Measurements from ENCODE around the gene DDB1. TPM values are rescaled to one million over a fixed set of nuclear protein-coding genes. Genes with fewer than 3 reads are reported as not detected.

Gene DDB1
- total and polyA plus RNA-seq, 10 of the 15 experiments (the other 5 are each of a cell fraction or from before 2014, with no cell fraction given): 136 to 272 (median 216) TPM

DNA sequence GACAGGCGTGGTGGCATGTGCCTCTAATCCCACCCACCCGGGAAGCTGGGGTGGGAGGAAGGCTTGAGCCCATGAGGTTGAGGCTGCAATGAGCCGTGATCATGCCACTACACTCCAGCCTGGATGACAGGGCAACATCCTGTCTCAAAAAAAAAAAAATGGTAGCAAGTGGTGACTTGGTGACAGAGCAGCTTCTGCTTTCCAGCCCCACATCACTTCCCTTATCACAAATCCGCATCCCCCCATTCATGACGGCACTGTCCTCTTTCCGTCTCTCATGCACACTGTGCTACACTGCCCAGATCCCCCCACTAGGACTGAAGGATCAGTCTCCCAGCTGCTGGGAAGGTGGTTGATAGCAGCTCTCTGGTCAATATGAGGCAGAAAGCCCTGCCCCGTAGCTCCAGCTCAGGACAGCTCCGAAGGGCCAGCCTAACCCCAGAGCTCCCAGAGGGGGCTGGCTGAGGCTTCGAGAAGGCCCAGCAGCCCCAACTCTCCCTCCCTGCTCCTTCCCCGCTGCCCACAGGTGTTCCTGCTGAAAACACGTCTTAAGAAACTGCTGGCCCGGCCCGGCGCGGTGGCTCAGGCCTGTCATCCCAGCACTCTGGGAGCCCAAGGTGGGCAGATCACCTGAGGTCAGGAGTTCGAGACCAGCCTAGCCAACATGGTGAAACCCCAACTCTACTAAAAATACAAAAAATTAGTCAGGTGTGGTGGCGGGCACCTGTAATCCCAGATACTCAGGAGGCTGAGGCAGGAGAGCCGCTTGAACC, 76.0 kb downstream of the DDB1 start:
- ChIA-PET RAD21 (ENCODE audit: unreplicated experiment) (interaction anchor here (0.9 to 1.2 kb wide), 3 partner anchors 129 to 493 kb away, joined by 3 to 7 read pairs (median 4); no protein-coding TSS in a partner anchor), POLR2A (no interaction called here), CTCF (interaction anchor here (1.0 kb wide), 2 partner anchors 136 to 260 kb away, joined by 3 to 4 read pairs; no protein-coding TSS in a partner anchor), SMC1A (ENCODE audit: uncharacterized antibody, unreplicated experiment) (interaction anchor here (5.2 kb wide), 1 partner anchor 128 kb away, joined by 30 read pairs; no protein-coding TSS in a partner anchor)
- WGBS (ENCODE audit: insufficient coverage, insufficient replicate concordance, low lambda C conversion rate, missing lambda C conversion rate): 51% methylated on average over 18 of the region's 18 CpGs
- Histone ChIP-seq H4K20me1 (ENCODE audit: control insufficient read depth, insufficient read depth) (no peaks in the 10 kb centered on the region), H3K4me2 (ENCODE audit: control insufficient read depth, insufficient read depth) (no peak overlapping the region), H3K9me3 (replicated peaks; ENCODE audit: control insufficient read depth, insufficient read depth, low read length) (no peaks in the 10 kb centered on the region), H3K27me3 (replicated peaks in 1 of 2; ENCODE audit: control insufficient read depth in 2 of 2, insufficient read depth in 2 of 2, low read length in 1 of 2) (no peaks in the 10 kb centered on the region), H3K4me3 (no peak overlapping the region), H2AFZ (ENCODE audit: control insufficient read depth, low read depth, low read length) (no peak overlapping the region), H3K27ac (ENCODE audit: control insufficient read depth, insufficient read depth) (no peak overlapping the region), H3K36me3 (ENCODE audit: control insufficient read depth in 2 of 2, insufficient read depth in 2 of 2, low read length in 1 of 2) (no peaks in the 10 kb centered on the region), H3K9ac (ENCODE audit: control insufficient read depth, insufficient read depth, low read length) (no peak overlapping the region), H3K79me2 (ENCODE audit: control insufficient read depth, insufficient read depth, low read length) (no peaks in the 10 kb centered on the region), H3K4me1 (ENCODE audit: control insufficient read depth, insufficient read depth, low read length) (no peaks in the 10 kb centered on the region)
- intact Hi-C loops (cut with micrococcal nuclease; ENCODE audit: unreplicated experiment) (loop anchor here (10.0 kb wide), 1 partner anchor 78 kb away; the partner anchor contains the start of genes DDB1 and TKFC), in situ Hi-C loops (cut with MboI) (loop anchor here (5.0 kb wide), 1 partner anchor 135 kb away; the partner anchor contains the start of gene TMEM216)
- ATAC-seq: no peak
- no peak for FAIRE-seq
- no peak for TF ChIP-seq HDAC6 (IDR thresholded peaks at IDR 0.05; ENCODE audit: unreplicated experiment)
- TF ChIP-seq, protein P1, sequence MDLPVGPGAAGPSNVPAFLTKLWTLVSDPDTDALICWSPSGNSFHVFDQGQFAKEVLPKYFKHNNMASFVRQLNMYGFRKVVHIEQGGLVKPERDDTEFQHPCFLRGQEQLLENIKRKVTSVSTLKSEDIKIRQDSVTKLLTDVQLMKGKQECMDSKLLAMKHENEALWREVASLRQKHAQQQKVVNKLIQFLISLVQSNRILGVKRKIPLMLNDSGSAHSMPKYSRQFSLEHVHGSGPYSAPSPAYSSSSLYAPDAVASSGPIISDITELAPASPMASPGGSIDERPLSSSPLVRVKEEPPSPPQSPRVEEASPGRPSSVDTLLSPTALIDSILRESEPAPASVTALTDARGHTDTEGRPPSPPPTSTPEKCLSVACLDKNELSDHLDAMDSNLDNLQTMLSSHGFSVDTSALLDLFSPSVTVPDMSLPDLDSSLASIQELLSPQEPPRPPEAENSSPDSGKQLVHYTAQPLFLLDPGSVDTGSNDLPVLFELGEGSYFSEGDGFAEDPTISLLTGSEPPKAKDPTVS (IDR thresholded peaks at IDR 0.05; ENCODE audit: low read depth, low read length): no peak
- TF ChIP-seq, protein P2, sequence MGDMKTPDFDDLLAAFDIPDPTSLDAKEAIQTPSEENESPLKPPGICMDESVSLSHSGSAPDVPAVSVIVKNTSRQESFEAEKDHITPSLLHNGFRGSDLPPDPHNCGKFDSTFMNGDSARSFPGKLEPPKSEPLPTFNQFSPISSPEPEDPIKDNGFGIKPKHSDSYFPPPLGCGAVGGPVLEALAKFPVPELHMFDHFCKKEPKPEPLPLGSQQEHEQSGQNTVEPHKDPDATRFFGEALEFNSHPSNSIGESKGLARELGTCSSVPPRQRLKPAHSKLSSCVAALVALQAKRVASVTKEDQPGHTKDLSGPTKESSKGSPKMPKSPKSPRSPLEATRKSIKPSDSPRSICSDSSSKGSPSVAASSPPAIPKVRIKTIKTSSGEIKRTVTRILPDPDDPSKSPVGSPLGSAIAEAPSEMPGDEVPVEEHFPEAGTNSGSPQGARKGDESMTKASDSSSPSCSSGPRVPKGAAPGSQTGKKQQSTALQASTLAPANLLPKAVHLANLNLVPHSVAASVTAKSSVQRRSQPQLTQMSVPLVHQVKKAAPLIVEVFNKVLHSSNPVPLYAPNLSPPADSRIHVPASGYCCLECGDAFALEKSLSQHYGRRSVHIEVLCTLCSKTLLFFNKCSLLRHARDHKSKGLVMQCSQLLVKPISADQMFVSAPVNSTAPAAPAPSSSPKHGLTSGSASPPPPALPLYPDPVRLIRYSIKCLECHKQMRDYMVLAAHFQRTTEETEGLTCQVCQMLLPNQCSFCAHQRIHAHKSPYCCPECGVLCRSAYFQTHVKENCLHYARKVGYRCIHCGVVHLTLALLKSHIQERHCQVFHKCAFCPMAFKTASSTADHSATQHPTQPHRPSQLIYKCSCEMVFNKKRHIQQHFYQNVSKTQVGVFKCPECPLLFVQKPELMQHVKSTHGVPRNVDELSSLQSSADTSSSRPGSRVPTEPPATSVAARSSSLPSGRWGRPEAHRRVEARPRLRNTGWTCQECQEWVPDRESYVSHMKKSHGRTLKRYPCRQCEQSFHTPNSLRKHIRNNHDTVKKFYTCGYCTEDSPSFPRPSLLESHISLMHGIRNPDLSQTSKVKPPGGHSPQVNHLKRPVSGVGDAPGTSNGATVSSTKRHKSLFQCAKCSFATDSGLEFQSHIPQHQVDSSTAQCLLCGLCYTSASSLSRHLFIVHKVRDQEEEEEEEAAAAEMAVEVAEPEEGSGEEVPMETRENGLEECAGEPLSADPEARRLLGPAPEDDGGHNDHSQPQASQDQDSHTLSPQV (IDR thresholded peaks at IDR 0.05): no peak
- TF ChIP-seq PML (IDR thresholded peaks at IDR 0.05; ENCODE audit: low read length): no peak
- no peak for TF ChIP-seq SUPT20H (IDR thresholded peaks at IDR 0.05; ENCODE audit: borderline replicate concordance, control insufficient read depth, low read depth, low read length)
- TF ChIP-seq SREBF1 (IDR thresholded peaks at IDR 0.05; ENCODE audit: low read length): no peak
- TF ChIP-seq MEF2B (IDR thresholded peaks at IDR 0.05; ENCODE audit: partially characterized antibody, poor library complexity, severe bottlenecking): no peak
- TF ChIP-seq JUNB (IDR thresholded peaks at IDR 0.05): no peak
- no peak for DNase-seq (ENCODE audit: low read depth, low spot score)
- no TSS peak for BruUV-seq (replicated peaks)

Measured in GM12878 (cell line).